C4-2B (cell line): ENCODE results near the gene SOCS3.

ENCODE experiments used
- ZFX ChIP-seq: fragments of 450-650 bp; IDR thresholded peaks from 2 replicates; pipeline ENCODE4 v1.6.1; 2017
- TF ChIP-seq, protein P1 (sequence below): fragments of 450-650 bp; conservative IDR thresholded peaks from 2 replicates; pipeline ENCODE4 v1.5.1; 2017; ENCODE audit warnings: mild to moderate bottlenecking

DNA sequence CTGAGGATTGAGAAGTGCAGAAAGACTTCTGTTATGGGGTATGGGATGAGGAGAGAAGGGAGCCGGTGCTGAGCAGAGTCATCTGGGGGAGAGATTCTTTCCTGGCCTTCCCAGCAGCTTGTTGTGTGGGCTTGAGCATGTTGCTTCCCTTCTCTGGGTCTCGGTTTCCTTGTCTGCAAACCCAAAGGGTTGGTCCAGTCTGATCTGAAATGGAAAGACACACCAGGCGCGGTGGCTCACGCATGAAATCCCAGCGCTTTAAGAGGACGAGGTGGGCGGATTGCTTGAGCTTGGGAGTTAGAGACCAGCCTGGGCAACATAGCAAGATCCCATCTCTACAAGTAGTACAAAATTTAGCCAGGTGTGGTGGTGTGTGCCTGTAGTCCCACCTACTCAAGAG, 6.0 kb downstream of the SOCS3 start:
- TF ChIP-seq, protein P1, sequence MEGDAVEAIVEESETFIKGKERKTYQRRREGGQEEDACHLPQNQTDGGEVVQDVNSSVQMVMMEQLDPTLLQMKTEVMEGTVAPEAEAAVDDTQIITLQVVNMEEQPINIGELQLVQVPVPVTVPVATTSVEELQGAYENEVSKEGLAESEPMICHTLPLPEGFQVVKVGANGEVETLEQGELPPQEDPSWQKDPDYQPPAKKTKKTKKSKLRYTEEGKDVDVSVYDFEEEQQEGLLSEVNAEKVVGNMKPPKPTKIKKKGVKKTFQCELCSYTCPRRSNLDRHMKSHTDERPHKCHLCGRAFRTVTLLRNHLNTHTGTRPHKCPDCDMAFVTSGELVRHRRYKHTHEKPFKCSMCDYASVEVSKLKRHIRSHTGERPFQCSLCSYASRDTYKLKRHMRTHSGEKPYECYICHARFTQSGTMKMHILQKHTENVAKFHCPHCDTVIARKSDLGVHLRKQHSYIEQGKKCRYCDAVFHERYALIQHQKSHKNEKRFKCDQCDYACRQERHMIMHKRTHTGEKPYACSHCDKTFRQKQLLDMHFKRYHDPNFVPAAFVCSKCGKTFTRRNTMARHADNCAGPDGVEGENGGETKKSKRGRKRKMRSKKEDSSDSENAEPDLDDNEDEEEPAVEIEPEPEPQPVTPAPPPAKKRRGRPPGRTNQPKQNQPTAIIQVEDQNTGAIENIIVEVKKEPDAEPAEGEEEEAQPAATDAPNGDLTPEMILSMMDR: no peak
- TF ChIP-seq ZFX: no peak
